ENCODE results near the gene ECD. TPM values are rescaled to one million over a fixed set of nuclear protein-coding genes. Genes with fewer than 3 reads are reported as not detected.

The ECD gene
- total RNA-seq, 1 experiment from 2014 or later = 25.4 TPM

GRCh38 chr10:73117976-73118743, 49.6 kb downstream of the ECD start (continued):
- no peak for TF ChIP-seq ZFX (IDR thresholded peaks at IDR 0.05)
- no peak for TF ChIP-seq EZH2phosphoT487 (IDR thresholded peaks at IDR 0.05; ENCODE audit: borderline replicate concordance)
- TF ChIP-seq FOSL1 (IDR thresholded peaks at IDR 0.05; ENCODE audit: low read depth) = peak; percentile 89
- peak; percentile 67; the same call in 1 of the 2 replicates for TF ChIP-seq SRF (IDR thresholded peaks at IDR 0.05; ENCODE audit: low read depth)

- CTCF ChIA-PET = no interaction called here
- no peak overlapping the region for H3K27ac ChIP-seq (ENCODE audit: low read depth, low read length)
- no TSS peak for BruUV-seq (replicated peaks)
- H3K79me2 ChIP-seq (ENCODE audit: insufficient read depth, low read length) = no peaks in the 10 kb centered on the region
- H3K9ac ChIP-seq (ENCODE audit: low read length) = no peak overlapping the region
- H2AFZ ChIP-seq (ENCODE audit: low read depth, low read length, poor library complexity, severe bottlenecking) = no peak overlapping the region
- no peak overlapping the region for H3K4me2 ChIP-seq (ENCODE audit: low read length)
- no peak overlapping the region for H3K4me3 ChIP-seq (replicated peaks in 1 of 2; ENCODE audit: low read depth in 1 of 2, low read length in 2 of 2)
- ATAC-seq (no peak), DNase-seq (ENCODE audit: low read depth, low spot score) (no peak)
- POLR2A ChIA-PET = no interaction called here
- no peaks in the 10 kb centered on the region for H4K20me1 ChIP-seq (ENCODE audit: insufficient read depth)
- TF ChIP-seq, protein P1, sequence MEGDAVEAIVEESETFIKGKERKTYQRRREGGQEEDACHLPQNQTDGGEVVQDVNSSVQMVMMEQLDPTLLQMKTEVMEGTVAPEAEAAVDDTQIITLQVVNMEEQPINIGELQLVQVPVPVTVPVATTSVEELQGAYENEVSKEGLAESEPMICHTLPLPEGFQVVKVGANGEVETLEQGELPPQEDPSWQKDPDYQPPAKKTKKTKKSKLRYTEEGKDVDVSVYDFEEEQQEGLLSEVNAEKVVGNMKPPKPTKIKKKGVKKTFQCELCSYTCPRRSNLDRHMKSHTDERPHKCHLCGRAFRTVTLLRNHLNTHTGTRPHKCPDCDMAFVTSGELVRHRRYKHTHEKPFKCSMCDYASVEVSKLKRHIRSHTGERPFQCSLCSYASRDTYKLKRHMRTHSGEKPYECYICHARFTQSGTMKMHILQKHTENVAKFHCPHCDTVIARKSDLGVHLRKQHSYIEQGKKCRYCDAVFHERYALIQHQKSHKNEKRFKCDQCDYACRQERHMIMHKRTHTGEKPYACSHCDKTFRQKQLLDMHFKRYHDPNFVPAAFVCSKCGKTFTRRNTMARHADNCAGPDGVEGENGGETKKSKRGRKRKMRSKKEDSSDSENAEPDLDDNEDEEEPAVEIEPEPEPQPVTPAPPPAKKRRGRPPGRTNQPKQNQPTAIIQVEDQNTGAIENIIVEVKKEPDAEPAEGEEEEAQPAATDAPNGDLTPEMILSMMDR (IDR thresholded peaks at IDR 0.05 in 2 of 3, conservative IDR thresholded peaks at IDR 0.05 in 1 of 3; ENCODE audit: borderline replicate concordance in 1 of 3, insufficient read depth in 1 of 3, low read depth in 2 of 3, low read length in 2 of 3) = no peak
- TF ChIP-seq ELF1 (IDR thresholded peaks at IDR 0.05; ENCODE audit: borderline replicate concordance, low read depth) (no peak), CBX3 (IDR thresholded peaks at IDR 0.05; ENCODE audit: low read depth) (no peak), EZH2 (IDR thresholded peaks at IDR 0.05) (no peak), ZBTB33 (IDR thresholded peaks at IDR 0.05; ENCODE audit: extremely low read depth, insufficient replicate concordance, low read length) (no peak), EGR1 (IDR thresholded peaks at IDR 0.05; ENCODE audit: low read depth) (no peak), MAX (IDR thresholded peaks at IDR 0.05) (no peak)
- intact Hi-C loops (cut with micrococcal nuclease) = no loop called here
- RAD21 ChIA-PET (ENCODE audit: low non-redundant PET in 1 of 2, low total read pairs in 2 of 2, uncharacterized antibody in 2 of 2, unreplicated experiment in 2 of 2) = no interaction called here
- no peaks in the 10 kb centered on the region for H3K27me3 ChIP-seq (ENCODE audit: insufficient read depth, low read length)
- H3K36me3 ChIP-seq (ENCODE audit: control insufficient read depth in 1 of 2, insufficient read depth in 2 of 2, low read length in 2 of 2) = no peaks in the 10 kb centered on the region
- H3K9me2 ChIP-seq (ENCODE audit: insufficient read depth) = no peaks in the 10 kb centered on the region
- no peaks in the 10 kb centered on the region for H3K9me3 ChIP-seq (ENCODE audit: control insufficient read depth in 1 of 2, insufficient read depth in 1 of 2, low read depth in 1 of 2, low read length in 2 of 2)
- peaks cover 22 to 51% of the 10 kb centered on the region in 2 experiments for H3K4me1 ChIP-seq (ENCODE audit: control insufficient read depth in 1 of 2, insufficient read depth in 2 of 2, low read length in 2 of 2)
These were observed 51.8 kb downstream of the ECD start for GRCh38 chr10:73116017-73116416.

Data from HCT116 (cell line).